CD14-positive monocyte (primary cell): Measurements from ENCODE around the gene SALL4. TPM values are rescaled to one million over a fixed set of nuclear protein-coding genes. Genes with fewer than 3 reads are reported as not detected.

Source experiments
- DNase-seq, 3 donors: peaks; one replicate each; pipeline ENCODE4 v3.0.0-alpha.2; 2011 to 2022
- H2AFZ ChIP-seq: 2 replicates; pipeline ENCODE4 v1.6.0; 2012; ENCODE audit warnings: mild to moderate bottlenecking, low read depth, low read length, inconsistent platforms; ENCODE audit not compliant: insufficient read depth, poor library complexity, severe bottlenecking
- H3K27ac ChIP-seq, 2 donors: 1 replicate in 1 of 2; 2 replicates in 1 of 2; pipeline ENCODE4 v1.5.1; 2012 to 2013; ENCODE audit warnings: low read length in 2 of 2, control low read depth in 1 of 2, inconsistent platforms in 1 of 2, low read depth in 1 of 2, mild to moderate bottlenecking in 1 of 2
- H3K27me3 ChIP-seq, 2 donors: one replicate each; pipeline versions ENCODE4 v1.6.0 to v1.6.1; 2011 to 2013; ENCODE audit warnings: low read length in 2 of 2; ENCODE audit not compliant: control insufficient read depth in 2 of 2, insufficient read depth in 2 of 2
- H3K36me3 ChIP-seq, 2 donors: replicated peaks in 1 of 2; 1 replicate in 1 of 2; 2 replicates in 1 of 2; pipeline versions ENCODE4 v1.5.1 to v1.6.1; 2012 to 2013; ENCODE audit warnings: low read length in 2 of 2, control low read depth in 1 of 2, inconsistent platforms in 1 of 2, mild to moderate bottlenecking in 1 of 2; ENCODE audit not compliant: insufficient read depth in 2 of 2, control insufficient read depth in 1 of 2
- H3K4me1 ChIP-seq, 2 donors: 1 replicate in 1 of 2; 2 replicates in 1 of 2; pipeline versions ENCODE4 v1.5.1 to v1.6.1; 2012 to 2013; ENCODE audit warnings: low read length in 2 of 2, control low read depth in 1 of 2, inconsistent platforms in 1 of 2, mild to moderate bottlenecking in 1 of 2, moderate library complexity in 1 of 2; ENCODE audit not compliant: insufficient read depth in 2 of 2, control insufficient read depth in 1 of 2
- H3K4me2 ChIP-seq: replicated peaks from 2 replicates; pipeline ENCODE3; 2012; ENCODE audit warnings: low read length, moderate library complexity, mild to moderate bottlenecking; ENCODE audit not compliant: poor library complexity, severe bottlenecking; ENCODE audit errors: extremely low read depth
- H3K4me3 ChIP-seq, 3 experiments: fragments of 200-600 bp in 1 of 3; sonication (generic) in 1 of 3; replicated peaks in 1 of 3; 1 replicate in 2 of 3; 2 replicates in 1 of 3; pipeline ENCODE4 v1.5.1; 2011 to 2013; ENCODE audit warnings: low read length in 3 of 3, mild to moderate bottlenecking in 3 of 3, control low read depth in 2 of 3, low read depth in 2 of 3, inconsistent platforms in 1 of 3, moderate library complexity in 1 of 3
- H3K79me2 ChIP-seq: 2 replicates; pipeline ENCODE4 v1.6.0; 2012; ENCODE audit warnings: mild to moderate bottlenecking, control low read depth, inconsistent platforms, low read length, moderate library complexity; ENCODE audit not compliant: insufficient read depth
- H3K9ac ChIP-seq: 2 replicates; pipeline ENCODE4 v1.6.0; 2017; ENCODE audit warnings: low read length, mild to moderate bottlenecking; ENCODE audit not compliant: insufficient read depth, poor library complexity, severe bottlenecking
- H3K9me3 ChIP-seq, 2 donors: replicated peaks in 1 of 2; 1 replicate in 1 of 2; 2 replicates in 1 of 2; pipeline versions ENCODE4 v1.5.1 to v1.6.1; 2012 to 2013; ENCODE audit warnings: low read length in 2 of 2, control low read depth in 1 of 2; ENCODE audit not compliant: control insufficient read depth in 1 of 2, insufficient read depth in 1 of 2
- H4K20me1 ChIP-seq: 2 replicates; pipeline ENCODE4 v1.6.0; 2012; ENCODE audit warnings: mild to moderate bottlenecking, low read length, control low read depth, moderate library complexity; ENCODE audit not compliant: insufficient read depth
- H3K27ac Mint-ChIP-seq, 7 donors: one replicate each; pipeline ENCODE4 v1.8.0; 2020; ENCODE audit warnings: mild to moderate bottlenecking in 7 of 7, mixed read lengths in 7 of 7, moderate library complexity in 6 of 7, inconsistent platforms in 2 of 7
- H3K27me3 Mint-ChIP-seq, 3 donors: one replicate each; pipeline ENCODE4 v1.8.0; 2021 to 2022; ENCODE audit warnings: low read depth in 3 of 3, mild to moderate bottlenecking in 3 of 3, mixed read lengths in 3 of 3, moderate library complexity in 3 of 3, inconsistent platforms in 1 of 3
- H3K36me3 Mint-ChIP-seq, 2 donors: one replicate each; pipeline ENCODE4 v1.8.0; 2020; ENCODE audit warnings: mixed read lengths in 2 of 2, inconsistent platforms in 1 of 2, mild to moderate bottlenecking in 1 of 2
- H3K4me1 Mint-ChIP-seq: one replicate; pipeline ENCODE4 v1.8.0; 2020; ENCODE audit warnings: mild to moderate bottlenecking, mixed read lengths
- H3K4me3 Mint-ChIP-seq, 2 donors: one replicate each; pipeline ENCODE4 v1.8.0; 2020; ENCODE audit warnings: mild to moderate bottlenecking in 2 of 2, mixed read lengths in 2 of 2, moderate library complexity in 1 of 2
- H3K9me3 Mint-ChIP-seq, 7 donors: one replicate each; pipeline ENCODE4 v1.8.0; 2020 to 2022; ENCODE audit warnings: mixed read lengths in 7 of 7, mild to moderate bottlenecking in 6 of 7, moderate library complexity in 6 of 7, inconsistent platforms in 2 of 7
- CTCF ChIP-seq: fragments of 200-600 bp; IDR thresholded peaks from one replicate; pipeline ENCODE4 v1.8.0; 2022; ENCODE audit warnings: antibody characterized with exemption, mild to moderate bottlenecking
- WGBS: methylation state at CpG from one replicate; pipeline ENCODE4 v1.1.5; 2013; ENCODE audit warnings: missing lambda C conversion rate; ENCODE audit not compliant: insufficient coverage; 5-methylcytosine and 5-hydroxymethylcytosine counted together
- intact Hi-C, 2 donors: fragments of 100-400 bp; cut with micrococcal nuclease; formaldehyde crosslinking; loops; one replicate each; pipeline versions ENCODE4 v1.15.0 to v1.15.1; 2023
- polyA minus RNA-seq: library from RNA; depleted of rRNA, polyadenylated mRNA; stranded (reverse); fragments of >200 nt; gene quantifications from 2 replicates; pipeline ENCODE4 v1.2.3, GENCODE V29; 2012
- polyA plus RNA-seq, 3 donors: library from polyadenylated mRNA; depleted of rRNA in 1 of 3; unstranded in 2 of 3; stranded (reverse) in 1 of 3; fragments of 300-500 nt in 2 of 3; fragments of >200 nt in 1 of 3; fragmentation: Illumina TruSeq in 2 of 3; gene quantifications; 1 replicate in 2 of 3; 2 replicates in 1 of 3; pipeline ENCODE4 v1.2.3, GENCODE V29; 2012 to 2021
- total RNA-seq, 12 experiments: library from RNA in 1 of 12; stranded (reverse) in 1 of 12; fragments of 120-200 nt in 1 of 12; gene quantifications; one replicate each; pipeline ENCODE4 v1.2.4 and lab custom pipeline; 2013 to 2026; ENCODE audit warnings: mixed read lengths in 6 of 12, inconsistent platforms in 1 of 12

Gene SALL4
- not detected for total RNA-seq (2013)
- under 1 TPM in 1 of 3 donors, not detected in 2; 0.07 TPM for polyA plus RNA-seq
- polyA minus RNA-seq, result under 0.01 TPM in 1 of 2 replicates, not detected in the other
- total RNA-seq (lab: John Stamatoyannopoulos, UW), result 0 to 1.4 (median 0.03) reads per million in 11 experiments

DNA sequence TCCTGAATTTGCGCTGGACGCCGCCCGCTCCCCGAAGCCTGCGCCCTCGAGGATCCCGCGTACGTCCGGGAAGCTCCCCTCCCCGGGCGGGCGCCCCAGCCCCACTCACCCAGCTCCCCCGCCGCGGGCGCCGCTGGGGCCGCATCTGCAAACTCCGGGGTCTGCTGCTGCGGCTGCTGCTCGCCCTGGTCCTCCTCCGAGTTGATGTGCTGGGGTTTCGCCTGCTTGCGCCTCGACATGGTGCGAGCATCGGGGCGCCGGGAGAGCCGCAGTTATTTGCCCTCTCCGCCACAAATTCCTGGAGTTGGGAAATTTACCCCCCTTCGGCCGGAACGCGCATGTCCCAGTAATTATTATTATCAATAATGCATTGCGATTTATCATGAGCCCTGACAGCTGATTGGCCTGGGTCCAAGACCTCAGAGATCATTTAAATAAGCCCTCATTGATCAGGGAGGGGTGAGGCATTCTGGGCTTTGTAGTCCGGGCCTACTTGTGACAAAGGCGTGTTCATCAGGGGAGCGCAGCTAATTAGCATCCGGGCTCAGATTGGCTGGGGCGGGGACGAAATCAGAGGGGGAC is at the start of gene SALL4:
Gene SALL4 (minus strand): TSS at position 352 of the 582 bp plus-strand sequence. CDS start 113 bp downstream, at position 239.
- no peaks in the 10 kb centered on the region for H4K20me1 ChIP-seq
- H3K27me3 ChIP-seq, result peaks cover 32 to 61% of the 10 kb centered on the region in 2 donors
- H3K9me3 Mint-ChIP-seq, result peaks cover 0 to 14% (median 3%) of the 10 kb centered on the region in 7 donors
- peak within 1 kb of the TSS; percentile 68 for H2AFZ ChIP-seq
- peaks cover 0 to 9% of the 10 kb centered on the region in 2 donors for H3K9me3 ChIP-seq
- peaks cover 24% of the 10 kb centered on the region for H3K4me1 Mint-ChIP-seq
- H3K27me3 Mint-ChIP-seq, result peaks cover 35 to 44% (median 41%) of the 10 kb centered on the region in 3 donors
- H3K4me1 ChIP-seq, result peaks cover 25 to 28% of the 10 kb centered on the region in 2 donors
- intact Hi-C loops, result no loop called here
- peaks cover 0 to 2% of the 10 kb centered on the region in 2 donors for H3K36me3 Mint-ChIP-seq
- no peak within 1 kb of the TSS for H3K27ac Mint-ChIP-seq
- TF ChIP-seq CTCF, result no peak
- H3K4me2 ChIP-seq, result peak within 1 kb of the TSS; percentile 81
- 55% methylated on average over 24 of the region's 44 CpGs for WGBS
- H3K4me3 ChIP-seq, result peak within 1 kb of the TSS; percentile 10 to 72 (median 45)
- H3K4me3 Mint-ChIP-seq, result peak within 1 kb of the TSS; percentile 79 to 89
- peak within 1 kb of the TSS; percentile 32 for H3K9ac ChIP-seq
- H3K27ac ChIP-seq, result no peak within 1 kb of the TSS
- no peaks in the 10 kb centered on the region for H3K79me2 ChIP-seq
- no peaks in the 10 kb centered on the region for H3K36me3 ChIP-seq
- no peak for DNase-seq

DNA sequence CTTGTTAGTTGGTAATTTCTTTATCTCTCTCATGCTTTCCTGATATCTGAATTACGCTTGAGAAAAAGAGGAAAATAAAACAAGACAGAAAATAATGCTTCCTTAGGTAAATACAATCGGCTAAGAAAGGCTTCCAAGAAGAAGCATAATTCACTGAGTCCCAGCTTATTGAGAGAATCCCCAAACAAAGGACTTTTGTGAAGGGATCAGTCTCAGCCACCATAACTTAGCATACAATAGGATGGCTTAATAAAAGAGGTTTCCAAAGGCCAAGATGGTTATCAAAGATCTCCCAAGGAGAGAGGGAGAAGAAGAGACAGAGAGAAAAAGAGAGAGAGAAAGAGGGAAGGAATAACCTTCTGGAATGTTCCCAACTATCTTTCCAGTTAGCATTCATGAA is 46.0 kb upstream of the SALL4 start:
- H3K9me3 Mint-ChIP-seq, result peaks cover 0 to 3% (median 0%) of the 10 kb centered on the region in 7 donors
- intact Hi-C loops, result no loop called here
- H3K4me1 Mint-ChIP-seq, result no peaks in the 10 kb centered on the region
- WGBS, result no CpG with 5 or more reads among the region's 2 CpGs
- no peak overlapping the region for H2AFZ ChIP-seq
- no peaks in the 10 kb centered on the region for H3K27me3 ChIP-seq
- H4K20me1 ChIP-seq, result no peaks in the 10 kb centered on the region
- no peak overlapping the region for H3K27ac Mint-ChIP-seq
- no peak overlapping the region for H3K9ac ChIP-seq
- H3K36me3 ChIP-seq, result no peaks in the 10 kb centered on the region
- H3K4me3 ChIP-seq, result no peak overlapping the region
- H3K27ac ChIP-seq, result no peak overlapping the region
- no peak overlapping the region for H3K4me3 Mint-ChIP-seq
- H3K36me3 Mint-ChIP-seq, result no peaks in the 10 kb centered on the region
- no peak for DNase-seq
- H3K4me2 ChIP-seq, result no peak overlapping the region
- TF ChIP-seq CTCF, result no peak
- peaks cover 0 to 4% (median 2%) of the 10 kb centered on the region in 3 donors for H3K27me3 Mint-ChIP-seq
- H3K9me3 ChIP-seq, result no peaks in the 10 kb centered on the region
- no peaks in the 10 kb centered on the region for H3K4me1 ChIP-seq
- H3K79me2 ChIP-seq, result no peaks in the 10 kb centered on the region
